Measurements from ENCODE around the gene TRIM67. TPM values are rescaled to one million over a fixed set of nuclear protein-coding genes. Genes with fewer than 3 reads are reported as not detected.

Gene TRIM67
- total RNA-seq, 1 experiment from 2014 or later: not detected

Other genes with a start within 250 kb of the TRIM67 start
- gene TTC13, start 183.2 kb upstream of the TRIM67 start, total RNA-seq (2014; rRNA removed; shearing (Covaris generic); ENCODE audit: low replicate concordance): 11.2 and 14.0 TPM in 2 replicates
- 23.7 and 35.1 TPM in 2 replicates for gene ARV1, start 183.0 kb upstream of the TRIM67 start, total RNA-seq (2014; rRNA removed; shearing (Covaris generic); ENCODE audit: low replicate concordance)
- 8.2 and 11.2 TPM in 2 replicates for gene FAM89A, start 121.8 kb upstream of the TRIM67 start, total RNA-seq (2014; rRNA removed; shearing (Covaris generic); ENCODE audit: low replicate concordance)
- 32.6 and 36.0 TPM in 2 replicates for gene GNPAT, start 79.2 kb downstream of the TRIM67 start, total RNA-seq (2014; rRNA removed; shearing (Covaris generic); ENCODE audit: low replicate concordance)
- gene EXOC8, start 175.8 kb downstream of the TRIM67 start, total RNA-seq (2014; rRNA removed; shearing (Covaris generic); ENCODE audit: low replicate concordance): 12.1 and 12.6 TPM in 2 replicates
- gene SPRTN, start 176.2 kb downstream of the TRIM67 start, total RNA-seq (2014; rRNA removed; shearing (Covaris generic); ENCODE audit: low replicate concordance): 17.4 and 18.9 TPM in 2 replicates